ENCODE measurements around the gene CYP2E1.
"Not testable (repeated sequence)": the region's sequence is repeated elsewhere in the genome, so short reads cannot be mapped to it uniquely, and the experiment has no call there.

The CYP2E1 gene

GRCh38 chr10:133567609-133568286 lies 40.6 kb downstream of the CYP2E1 start:
- TF ChIP-seq, protein P1, sequence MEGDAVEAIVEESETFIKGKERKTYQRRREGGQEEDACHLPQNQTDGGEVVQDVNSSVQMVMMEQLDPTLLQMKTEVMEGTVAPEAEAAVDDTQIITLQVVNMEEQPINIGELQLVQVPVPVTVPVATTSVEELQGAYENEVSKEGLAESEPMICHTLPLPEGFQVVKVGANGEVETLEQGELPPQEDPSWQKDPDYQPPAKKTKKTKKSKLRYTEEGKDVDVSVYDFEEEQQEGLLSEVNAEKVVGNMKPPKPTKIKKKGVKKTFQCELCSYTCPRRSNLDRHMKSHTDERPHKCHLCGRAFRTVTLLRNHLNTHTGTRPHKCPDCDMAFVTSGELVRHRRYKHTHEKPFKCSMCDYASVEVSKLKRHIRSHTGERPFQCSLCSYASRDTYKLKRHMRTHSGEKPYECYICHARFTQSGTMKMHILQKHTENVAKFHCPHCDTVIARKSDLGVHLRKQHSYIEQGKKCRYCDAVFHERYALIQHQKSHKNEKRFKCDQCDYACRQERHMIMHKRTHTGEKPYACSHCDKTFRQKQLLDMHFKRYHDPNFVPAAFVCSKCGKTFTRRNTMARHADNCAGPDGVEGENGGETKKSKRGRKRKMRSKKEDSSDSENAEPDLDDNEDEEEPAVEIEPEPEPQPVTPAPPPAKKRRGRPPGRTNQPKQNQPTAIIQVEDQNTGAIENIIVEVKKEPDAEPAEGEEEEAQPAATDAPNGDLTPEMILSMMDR (IDR thresholded peaks at IDR 0.05; ENCODE audit: low read depth, low read length), result no peak

DNA sequence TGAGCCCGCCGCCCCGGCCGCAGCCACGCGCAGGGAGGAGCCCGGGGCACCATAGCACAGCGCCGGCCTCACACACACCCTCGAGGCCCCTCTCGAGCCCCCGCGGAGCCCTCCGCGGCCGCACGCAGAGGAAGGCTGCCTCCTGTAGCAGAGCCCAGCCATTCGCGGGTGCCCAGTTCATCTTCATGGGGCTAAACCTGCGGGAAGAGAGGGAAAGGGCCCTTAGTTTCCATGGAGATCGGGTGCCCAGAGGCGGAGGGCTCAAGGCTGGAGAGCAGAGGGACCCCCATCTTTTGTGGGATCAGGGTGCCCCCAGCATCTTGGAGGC lies 41.1 kb downstream of the CYP2E1 start:
- no peak overlapping the region for H3K4me3 ChIP-seq (ENCODE audit: low read depth, low read length)
- TF ChIP-seq, protein P1 (IDR thresholded peaks at IDR 0.05; ENCODE audit: low read depth, low read length), result no peak

More at GRCh38 chr10:133567609-133568286, 40.6 kb downstream of the CYP2E1 start:
- H3K4me3 ChIP-seq (ENCODE audit: low read depth, low read length), result no peak overlapping the region

DNA sequence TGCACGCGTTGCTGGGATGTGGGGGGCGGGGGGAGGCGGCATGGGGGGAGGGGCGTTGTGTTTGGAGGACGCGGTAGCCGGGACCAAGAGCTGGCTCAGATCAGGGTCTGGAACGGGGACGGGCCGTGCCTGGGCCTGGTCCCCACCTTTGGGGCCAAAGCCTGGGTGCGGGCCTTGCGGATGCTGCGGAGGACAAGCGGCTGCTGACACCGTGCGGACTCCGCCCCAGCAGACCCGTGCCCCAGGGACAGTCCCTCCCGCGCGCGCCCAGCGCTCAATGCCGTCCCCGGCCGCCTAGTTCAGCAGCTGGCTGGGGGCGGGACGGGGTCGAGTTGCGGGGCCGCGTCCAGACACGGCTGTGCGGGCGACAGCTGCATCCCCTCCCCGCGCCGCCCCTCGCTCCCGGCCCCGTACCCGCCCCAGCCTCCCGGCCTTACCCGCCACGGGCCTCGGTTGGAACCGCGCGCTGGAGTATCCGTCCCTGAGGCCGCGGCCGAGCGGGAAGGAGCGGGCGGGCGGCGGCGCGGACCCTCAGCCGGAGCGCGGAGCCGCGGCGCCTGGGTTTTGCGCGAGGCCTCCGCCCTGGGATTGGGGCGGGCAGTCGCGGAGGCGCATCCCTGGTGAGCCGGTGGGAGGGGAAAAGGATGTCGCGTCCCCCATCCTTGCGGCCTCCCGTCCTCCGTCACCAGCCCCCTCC lies 41.8 kb downstream of the CYP2E1 start:
- H3K4me3 ChIP-seq (ENCODE audit: low read depth, low read length), result not testable (repeated sequence)

DNA sequence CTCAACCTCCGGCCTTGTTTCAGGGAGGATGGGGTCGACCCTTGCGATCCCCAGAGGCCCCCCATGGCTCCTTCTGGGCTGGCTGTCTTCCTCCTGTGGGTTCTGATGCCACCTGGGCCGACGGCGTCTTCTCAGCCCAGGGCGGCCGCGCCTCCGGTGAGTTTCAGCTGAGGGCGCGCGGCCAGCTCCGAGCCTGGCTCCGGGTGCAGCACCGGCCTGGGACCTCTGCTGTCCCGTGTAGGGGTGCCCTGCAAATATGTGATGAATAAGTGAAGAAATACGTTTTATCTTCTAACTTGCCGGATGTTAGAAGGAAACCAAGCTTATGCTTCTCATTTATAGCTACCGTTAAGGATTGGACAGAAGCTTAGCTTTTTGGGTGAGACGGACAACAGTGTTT lies 42.6 kb downstream of the CYP2E1 start:
- not testable (repeated sequence) for H3K4me3 ChIP-seq (ENCODE audit: low read depth, low read length)

- H3K4me3 ChIP-seq (ENCODE audit: low read depth, low read length), result not testable (repeated sequence)
These were observed 44.9 kb downstream of the CYP2E1 start for GRCh38 chr10:133572055-133572454.

DNA sequence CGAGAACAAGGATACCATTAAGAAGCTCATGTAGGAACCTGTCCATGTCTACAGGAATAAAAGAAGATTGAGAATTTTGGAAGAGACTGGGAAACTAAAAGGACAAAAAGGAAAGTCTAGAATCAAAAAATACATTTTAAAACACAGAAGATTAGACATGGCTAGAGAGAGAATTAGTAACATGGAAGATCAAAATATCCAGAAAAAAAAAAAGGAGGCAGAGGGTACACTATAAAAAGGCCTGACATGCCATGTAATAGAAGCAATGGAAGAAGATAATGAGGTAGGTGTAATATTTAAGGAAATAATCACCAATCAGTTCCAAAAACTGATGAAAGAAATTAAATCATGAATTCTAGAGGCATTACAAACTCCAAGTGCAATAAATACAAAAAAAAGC lies 46.3 kb downstream of the CYP2E1 start:
- not testable (repeated sequence) for H3K4me3 ChIP-seq (ENCODE audit: low read depth, low read length)

DNA sequence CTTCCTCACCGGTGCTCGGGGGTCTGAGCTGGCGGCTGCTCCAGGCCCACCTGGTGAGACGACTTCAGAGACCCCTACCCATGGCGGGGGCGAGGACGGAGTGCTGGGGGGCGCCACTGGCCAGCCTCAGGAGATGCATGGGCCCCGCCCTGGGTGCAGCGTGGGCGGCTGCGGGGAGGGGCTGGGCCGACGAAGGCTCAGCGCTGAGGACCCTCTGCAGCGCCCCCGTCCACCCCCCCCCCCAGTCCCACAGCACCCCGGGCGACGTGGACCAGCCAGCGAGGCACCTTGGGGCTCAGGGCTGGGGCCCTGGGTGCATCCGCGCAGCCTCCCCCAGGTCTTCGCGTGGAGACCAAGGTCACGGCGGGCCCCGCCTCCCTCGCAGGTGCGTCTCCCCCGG lies 49.9 kb downstream of the CYP2E1 start:
- not testable (repeated sequence) for H3K4me3 ChIP-seq (ENCODE audit: low read depth, low read length)

Measured in WI38 (cell line).